HG02852 (cell line): ENCODE measurements around the gene FRRS1L.

Experiments
- ATAC-seq: cut with Tn5 transposase; IDR thresholded peaks from one replicate; pipeline ENCODE4 v1.9.1; 2021; ENCODE audit warnings: mild to moderate bottlenecking, moderate library complexity; ENCODE audit not compliant: unreplicated experiment

FRRS1L gene

GRCh38 chr9:109108318-109108717 is 58.7 kb downstream of the FRRS1L start:
- no peak for ATAC-seq

GRCh38 chr9:109107402-109108240 is 59.4 kb downstream of the FRRS1L start:
- ATAC-seq = no peak

- peak; percentile 77 for ATAC-seq
Observed at GRCh38 chr9:109101810-109102209, 65.2 kb downstream of the FRRS1L start.

DNA sequence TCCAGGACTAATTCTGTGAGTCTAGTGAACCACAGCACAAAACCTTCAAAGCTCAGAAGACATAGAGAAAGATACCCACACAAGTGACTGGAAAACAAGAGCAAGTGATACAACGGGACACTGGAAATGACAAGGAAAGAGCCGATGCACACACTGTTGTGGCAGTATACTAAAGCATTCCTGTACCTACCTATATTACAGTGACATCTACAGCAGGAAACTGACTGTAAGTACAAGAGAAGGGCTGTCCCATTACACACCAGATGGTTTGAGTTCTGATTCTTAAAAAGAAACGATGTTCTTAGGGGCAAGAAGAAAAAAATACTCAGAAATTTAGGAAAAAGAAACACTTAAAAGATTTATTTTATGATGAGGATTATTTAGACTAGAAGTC is 65.8 kb downstream of the FRRS1L start:
- no peak for ATAC-seq

GRCh38 chr9:109100543-109101201 is 66.4 kb downstream of the FRRS1L start:
- no peak for ATAC-seq

DNA sequence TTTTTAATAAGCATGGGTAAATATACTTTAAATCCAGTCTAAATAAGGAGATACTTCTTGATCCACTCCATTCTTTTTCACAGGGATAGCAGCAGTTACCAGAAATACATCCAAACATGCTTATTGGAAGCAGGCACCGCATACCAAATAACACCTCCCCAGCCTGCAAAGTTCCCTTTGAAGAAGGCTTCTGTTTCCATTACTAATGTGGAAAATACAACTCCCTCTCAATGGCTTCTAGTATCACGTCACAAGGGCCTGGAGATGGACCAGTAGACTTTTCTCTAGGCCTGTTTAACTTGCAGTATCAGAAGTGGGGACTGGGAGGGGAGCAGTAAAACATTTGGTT is 68.1 kb downstream of the FRRS1L start:
- ATAC-seq = no peak

- ATAC-seq = peak; percentile 48
Observed at GRCh38 chr9:109098171-109098959, 68.7 kb downstream of the FRRS1L start.

DNA sequence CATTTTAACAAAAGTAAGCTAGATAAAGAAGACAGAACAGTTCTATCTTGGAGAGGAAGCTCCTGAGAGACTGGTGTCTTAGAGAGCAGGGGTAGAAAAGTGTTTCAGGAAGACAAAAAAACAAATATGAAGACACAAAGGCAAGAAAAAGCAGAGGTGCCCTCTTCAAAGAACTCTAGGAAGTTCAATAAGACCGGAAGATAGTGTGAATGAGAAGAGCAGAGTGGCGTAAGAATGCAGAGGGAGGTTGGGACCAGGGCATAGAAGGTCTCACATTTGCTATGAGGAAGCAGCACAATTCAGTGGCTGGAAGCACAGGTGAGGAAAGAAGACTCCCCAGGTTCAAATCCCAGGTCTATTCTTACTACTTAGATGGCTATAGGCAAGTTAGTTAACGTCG is 69.9 kb downstream of the FRRS1L start:
- ATAC-seq = no peak

DNA sequence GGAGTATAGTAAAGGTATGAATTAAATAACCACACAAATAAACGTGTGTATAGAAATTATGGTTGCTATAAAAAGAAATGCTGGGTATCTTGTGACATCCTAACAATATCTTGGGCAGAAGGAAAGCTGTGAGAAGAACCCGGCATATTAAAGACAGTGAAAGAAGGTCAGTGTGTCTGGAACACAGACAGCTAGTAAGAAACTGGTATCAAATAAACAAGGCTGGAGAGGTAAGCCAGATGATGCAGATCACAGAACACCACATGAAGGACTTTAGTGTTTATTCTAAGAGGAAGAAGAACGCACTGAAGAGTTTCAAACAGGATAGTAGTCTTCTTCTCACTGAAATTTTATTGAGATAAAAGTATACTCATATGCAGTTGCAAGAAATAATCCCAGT is 71.7 kb downstream of the FRRS1L start:
- ATAC-seq = no peak

DNA sequence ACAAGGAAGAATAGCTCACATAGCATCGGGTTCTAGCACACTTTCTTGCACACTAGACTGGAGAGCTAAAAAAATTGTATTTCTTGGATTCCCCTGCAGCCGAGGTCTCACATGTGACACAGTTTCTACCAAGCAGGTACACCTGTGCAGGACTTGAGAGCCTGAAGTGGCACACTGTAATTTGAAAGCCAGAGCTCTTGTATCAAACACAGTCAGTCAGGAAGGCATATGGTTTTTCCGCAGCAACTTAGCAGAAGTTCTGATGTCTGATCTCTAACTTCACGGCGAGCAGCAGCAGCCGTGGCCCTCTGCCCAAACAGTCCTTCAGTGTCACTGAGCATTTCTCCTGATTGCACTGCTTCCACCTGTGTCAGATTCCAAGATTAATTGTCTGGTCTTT is 72.8 kb downstream of the FRRS1L start:
- ATAC-seq = no peak

- no peak for ATAC-seq
Observed at GRCh38 chr9:109092587-109092986, 74.5 kb downstream of the FRRS1L start.

DNA sequence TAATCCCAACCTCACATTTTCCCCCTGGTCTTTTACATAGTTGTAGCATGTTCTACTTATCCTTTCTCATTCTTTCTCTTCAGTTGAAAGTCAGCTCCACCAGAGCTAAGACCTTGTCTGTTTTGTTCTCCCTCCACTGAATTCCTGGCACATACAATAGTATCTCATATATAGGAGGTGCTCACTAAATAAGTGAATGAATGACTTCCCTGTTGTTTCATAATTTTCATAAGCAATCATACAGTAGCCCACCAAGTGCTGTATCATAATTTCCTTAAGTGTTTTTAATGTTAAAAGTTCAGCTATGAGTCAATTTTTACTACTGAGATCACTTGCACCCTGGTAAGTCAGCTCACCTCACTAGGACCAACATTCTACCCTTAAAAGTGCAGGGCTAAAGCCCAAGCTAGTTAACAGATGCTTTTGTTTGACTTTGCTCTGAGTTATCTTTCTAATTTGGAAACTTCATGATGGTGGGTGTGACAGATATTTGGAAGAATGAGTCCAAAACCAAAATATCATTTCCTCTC is 74.9 kb downstream of the FRRS1L start:
- no peak for ATAC-seq

- ATAC-seq = no peak
Observed at GRCh38 chr9:109088221-109088620, 78.8 kb downstream of the FRRS1L start.

DNA sequence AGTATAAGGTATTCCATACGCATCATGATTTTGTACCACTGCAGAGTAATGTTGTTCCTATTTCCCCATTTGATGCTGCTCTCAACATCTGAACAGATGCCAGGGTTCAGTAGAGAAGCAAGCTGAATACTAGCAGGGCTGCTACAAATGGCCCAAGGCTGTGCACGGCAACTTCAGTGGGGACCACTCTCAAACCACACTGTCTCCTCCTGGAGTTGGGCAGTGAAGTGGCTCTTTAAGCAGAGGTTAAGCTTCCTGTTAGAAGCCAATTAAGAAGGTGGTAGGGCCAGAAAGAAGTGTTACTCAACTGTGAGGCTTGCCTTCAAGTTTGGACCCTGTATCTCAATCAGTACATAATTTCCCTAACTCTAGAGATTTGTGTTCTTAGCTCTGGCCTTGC is 79.3 kb downstream of the FRRS1L start:
- no peak for ATAC-seq

DNA sequence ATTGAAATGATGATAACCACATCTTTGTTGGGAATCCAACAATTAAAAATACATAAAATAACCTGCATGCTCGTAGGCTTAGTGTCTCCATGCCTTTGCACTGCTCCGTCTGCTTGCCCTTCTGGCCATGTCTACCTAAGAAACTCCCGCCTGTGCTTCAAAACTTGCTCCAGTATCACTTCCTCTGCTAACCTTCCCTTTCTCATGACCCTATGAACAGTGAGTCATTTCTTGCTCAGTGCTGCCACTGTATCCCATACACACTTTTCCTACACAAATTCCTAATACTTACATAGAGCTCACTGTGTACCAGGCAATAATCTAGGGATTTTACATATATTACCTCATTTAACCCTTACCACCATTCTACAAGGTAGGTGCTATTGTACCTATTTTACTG is 80.8 kb downstream of the FRRS1L start:
- peak; percentile 85 for ATAC-seq

DNA sequence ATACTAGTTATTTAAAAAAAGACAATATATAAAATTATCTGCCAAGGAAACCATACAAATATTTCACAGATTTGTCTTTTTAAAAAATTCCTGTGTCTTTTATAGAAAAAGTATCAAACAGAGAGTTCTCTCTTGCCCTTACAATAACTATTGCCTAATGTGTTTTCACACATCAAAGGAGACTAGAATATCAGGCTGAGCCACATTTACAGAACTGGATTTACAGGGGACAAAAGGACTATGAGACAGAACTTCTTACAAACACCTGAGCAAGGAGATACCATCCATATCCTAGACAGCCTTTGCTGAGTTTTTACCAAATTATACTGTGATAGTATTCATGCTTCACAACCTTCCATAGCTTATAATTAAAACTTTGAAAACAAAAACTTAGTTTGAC is 81.5 kb downstream of the FRRS1L start:
- no peak for ATAC-seq

- no peak for ATAC-seq
Observed at GRCh38 chr9:109083813-109084405, 83.1 kb downstream of the FRRS1L start.

- ATAC-seq = no peak
Observed at GRCh38 chr9:109083141-109083540, 83.9 kb downstream of the FRRS1L start.

GRCh38 chr9:109082091-109082620 is 84.9 kb downstream of the FRRS1L start:
- ATAC-seq = no peak
